GM12801 (cell line): Measurements from ENCODE around the gene PRKRA.

Experiments
- CTCF ChIP-seq: IDR thresholded peaks from one replicate; pipeline ENCODE4 v1.5.1; 2011; ENCODE audit warnings: control low read depth; ENCODE audit not compliant: insufficient read length; ENCODE audit errors: extremely low read depth

The PRKRA gene

GRCh38 chr2:178428396-178428806 is 22.6 kb downstream of the PRKRA start:
- no peak for TF ChIP-seq CTCF

- no peak for TF ChIP-seq CTCF
Observed at GRCh38 chr2:178427458-178427857, 23.5 kb downstream of the PRKRA start.

- no peak for TF ChIP-seq CTCF
Observed at GRCh38 chr2:178426388-178426787, 24.6 kb downstream of the PRKRA start.

GRCh38 chr2:178425255-178425827 is 25.6 kb downstream of the PRKRA start:
- no peak for TF ChIP-seq CTCF

- no peak for TF ChIP-seq CTCF
Observed at GRCh38 chr2:178422097-178422496, 28.9 kb downstream of the PRKRA start.

- TF ChIP-seq CTCF = no peak
Observed at GRCh38 chr2:178420463-178420999, 30.4 kb downstream of the PRKRA start.

GRCh38 chr2:178419123-178419522 is 31.9 kb downstream of the PRKRA start:
- TF ChIP-seq CTCF = no peak
